HG02759 (cell line): ENCODE data around the gene NT5E.
"Not testable (repeated sequence)": the region's sequence is repeated elsewhere in the genome, so short reads cannot be mapped to it uniquely, and the experiment has no call there.

ENCODE experiments used
- ATAC-seq: cut with Tn5 transposase; IDR thresholded peaks from one replicate; pipeline ENCODE4 v1.9.1; 2021; ENCODE audit warnings: mild to moderate bottlenecking, moderate library complexity; ENCODE audit not compliant: unreplicated experiment

NT5E gene

DNA sequence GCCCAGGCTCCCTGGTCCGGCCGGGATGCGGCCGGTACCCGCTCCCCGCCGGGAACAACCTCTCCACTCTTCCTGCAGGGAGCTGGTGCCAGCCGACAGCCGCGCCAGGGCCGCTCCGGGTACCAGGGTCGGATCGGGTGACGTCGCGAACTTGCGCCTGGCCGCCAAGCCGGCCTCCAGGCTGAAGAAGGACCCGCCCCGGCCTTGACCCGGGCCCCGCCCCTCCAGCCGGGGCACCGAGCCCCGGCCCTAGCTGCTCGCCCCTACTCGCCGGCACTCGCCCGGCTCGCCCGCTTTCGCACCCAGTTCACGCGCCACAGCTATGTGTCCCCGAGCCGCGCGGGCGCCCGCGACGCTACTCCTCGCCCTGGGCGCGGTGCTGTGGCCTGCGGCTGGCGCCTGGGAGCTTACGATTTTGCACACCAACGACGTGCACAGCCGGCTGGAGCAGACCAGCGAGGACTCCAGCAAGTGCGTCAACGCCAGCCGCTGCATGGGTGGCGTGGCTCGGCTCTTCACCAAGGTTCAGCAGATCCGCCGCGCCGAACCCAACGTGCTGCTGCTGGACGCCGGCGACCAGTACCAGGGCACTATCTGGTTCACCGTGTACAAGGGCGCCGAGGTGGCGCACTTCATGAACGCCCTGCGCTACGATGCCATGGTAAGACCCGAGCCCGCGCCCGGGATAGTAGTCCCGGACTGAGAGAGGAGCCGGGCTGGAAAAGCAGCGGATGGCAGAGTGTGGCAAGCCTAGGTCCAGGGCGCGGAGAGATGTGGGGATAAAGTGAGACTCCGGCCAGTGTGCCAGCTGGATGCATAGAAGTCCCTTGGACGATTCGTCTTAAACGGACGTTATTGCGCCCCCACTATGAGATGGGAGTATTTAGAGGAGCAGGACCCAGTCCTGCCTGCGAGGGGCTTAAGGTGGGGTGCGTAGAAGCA, at the start of gene NT5E:
TSS of gene NT5E (plus strand) at position 266 of the 942 bp plus-strand sequence. CDS start at position 323, 57 bp downstream.
- peak; percentile 84 for ATAC-seq

DNA sequence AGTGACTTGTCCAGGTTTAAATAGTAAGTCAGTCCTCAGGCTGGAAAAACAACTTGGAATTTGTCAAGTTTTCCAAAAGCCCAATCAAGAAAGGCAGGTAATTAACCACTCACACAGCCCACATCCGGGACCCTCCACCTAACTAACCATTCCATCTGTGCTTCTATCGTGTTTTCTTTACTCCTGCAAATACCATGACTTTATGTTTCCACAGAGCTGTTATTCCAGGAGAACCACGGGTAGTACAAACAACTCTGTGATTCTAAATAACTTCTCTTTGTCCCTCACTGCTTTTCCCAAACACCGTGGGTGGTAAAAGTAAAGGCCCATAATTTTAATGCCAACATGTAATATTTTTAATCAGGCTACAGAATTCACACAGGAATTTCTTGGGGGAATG, 49.6 kb upstream of the NT5E start:
- no peak for ATAC-seq

DNA sequence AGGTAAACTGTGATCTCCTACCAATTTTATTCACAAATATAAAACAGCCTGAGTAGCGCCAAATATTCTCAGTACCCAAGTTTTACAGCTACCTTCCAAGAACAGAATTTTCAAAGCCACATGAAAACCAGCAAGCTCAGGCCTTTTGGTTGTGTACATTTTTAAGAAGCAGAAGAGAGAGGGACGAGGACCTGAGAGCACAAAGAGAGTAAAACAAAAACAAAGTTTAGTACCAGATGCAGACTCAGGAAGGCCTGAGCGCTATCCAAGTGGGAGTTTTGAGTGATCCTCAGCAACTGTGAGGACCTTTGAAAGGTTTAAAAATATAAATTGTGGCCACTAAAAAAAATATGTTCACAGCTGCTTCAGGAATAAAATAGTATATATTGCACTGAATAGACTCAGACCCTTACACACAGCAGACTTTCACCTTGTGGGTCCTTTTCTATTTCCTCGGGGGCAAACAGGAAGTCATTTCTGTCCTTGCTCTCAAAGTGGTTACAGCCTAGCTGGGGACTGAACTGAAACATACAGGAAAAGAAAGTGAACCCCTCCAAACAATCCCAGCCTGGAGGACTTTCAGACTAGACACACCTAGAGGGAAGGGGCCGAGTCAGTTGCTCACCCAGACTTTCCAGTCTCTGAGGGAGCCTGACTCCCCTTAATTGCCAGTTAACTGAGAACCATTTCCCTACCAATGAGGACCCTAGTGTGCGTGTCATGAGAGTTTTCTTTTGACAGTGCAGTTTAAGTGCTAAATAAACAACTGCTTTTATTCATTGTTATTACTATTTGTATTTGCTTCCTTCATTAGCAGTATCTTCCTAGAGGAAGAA, 48.5 kb upstream of the NT5E start:
- ATAC-seq = no peak

DNA sequence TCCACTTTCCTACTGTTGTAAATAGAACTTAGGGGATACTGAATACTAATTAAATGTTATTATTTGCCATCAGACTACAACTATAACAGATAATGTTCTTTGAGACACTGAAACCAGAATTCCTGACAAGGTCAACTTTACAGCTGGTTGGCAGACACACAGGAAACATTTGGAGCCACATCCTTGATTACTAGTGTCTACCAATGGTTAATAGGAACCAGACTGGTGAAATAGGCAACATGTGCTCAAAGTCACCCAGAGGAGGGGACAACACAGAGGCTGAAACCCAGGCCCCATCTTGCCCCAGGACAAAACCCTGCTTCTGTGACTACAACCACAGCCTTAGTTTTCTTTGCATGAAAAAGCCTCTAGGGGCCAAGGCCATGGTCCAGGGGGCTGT, 47.8 kb upstream of the NT5E start:
- no peak for ATAC-seq

DNA sequence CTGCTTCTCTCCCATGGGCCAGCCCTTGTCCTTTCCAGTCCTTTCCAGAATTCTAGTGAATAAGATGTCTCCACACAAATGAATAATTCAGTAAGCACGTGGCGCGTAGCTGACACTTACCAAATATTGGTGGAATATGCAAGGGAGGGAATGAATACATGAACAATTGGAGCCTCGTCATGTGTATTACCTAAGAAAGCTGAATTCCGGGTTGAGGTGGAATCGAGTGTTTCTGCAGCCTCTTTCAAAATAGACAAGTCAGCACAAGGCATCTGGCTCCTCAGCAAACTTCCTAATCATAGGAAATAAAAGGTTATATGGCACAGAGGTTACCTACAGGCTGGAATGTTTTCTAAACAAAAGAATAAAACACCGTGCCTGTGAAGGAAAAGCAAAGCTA, 47.0 kb upstream of the NT5E start:
- no peak for ATAC-seq

DNA sequence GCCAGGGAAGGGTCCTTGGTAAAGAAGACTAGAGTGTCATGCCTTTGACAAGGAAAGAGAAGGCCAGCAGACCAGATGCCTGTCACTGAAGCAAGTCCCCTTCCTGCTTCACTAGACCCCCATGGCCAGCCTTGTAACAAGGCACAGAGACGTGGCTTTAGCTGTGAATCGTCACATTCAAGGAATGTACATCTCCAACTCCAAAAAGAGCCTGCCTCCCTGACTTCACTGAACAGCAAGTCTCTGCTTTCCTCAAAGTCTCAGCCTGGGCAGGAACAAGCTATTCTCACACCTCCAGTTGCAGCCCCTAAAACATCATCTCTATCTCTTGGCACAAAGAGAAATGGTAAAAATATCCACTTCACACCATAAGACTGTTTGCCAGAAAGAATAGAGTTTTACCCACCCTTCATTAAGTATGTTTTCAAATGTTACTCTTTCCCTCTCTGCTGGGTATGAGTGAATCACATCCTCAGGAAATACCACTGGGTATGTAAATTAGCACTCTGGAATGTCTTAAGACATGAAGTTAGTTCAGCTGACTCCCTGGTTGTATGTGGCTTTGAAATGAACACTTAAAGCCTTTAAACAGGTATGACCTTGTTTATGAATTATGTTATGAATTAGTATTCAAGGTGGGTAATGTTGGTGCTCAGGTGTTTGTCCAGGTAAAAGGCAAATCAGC, 46.4 kb upstream of the NT5E start:
- no peak for ATAC-seq

DNA sequence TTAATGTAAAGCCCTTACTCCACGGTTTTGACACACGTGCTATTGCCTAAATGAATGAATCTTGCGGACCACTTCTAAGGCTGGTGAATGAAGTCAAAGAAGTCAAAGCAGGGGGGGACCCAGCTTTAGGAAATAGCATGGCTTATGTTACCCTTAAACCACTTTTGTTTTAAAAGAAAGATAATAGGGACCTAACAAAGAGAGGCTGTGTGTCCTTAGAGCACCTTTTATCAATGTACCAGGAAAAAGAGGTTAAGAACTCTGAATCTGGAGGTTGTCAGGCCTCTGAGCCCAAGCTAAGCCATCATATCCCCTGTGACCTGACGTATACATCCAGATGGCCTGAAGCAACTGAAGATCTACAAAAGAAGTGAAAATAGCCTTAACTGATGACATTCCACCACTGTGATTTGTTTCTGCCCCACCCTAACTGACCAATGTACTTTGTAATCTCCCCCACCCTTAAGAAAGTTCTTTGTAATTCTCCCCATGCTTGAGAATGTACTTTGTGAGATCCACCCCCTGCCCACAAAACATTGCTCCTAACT, 45.8 kb upstream of the NT5E start:
- not testable (repeated sequence) for ATAC-seq

DNA sequence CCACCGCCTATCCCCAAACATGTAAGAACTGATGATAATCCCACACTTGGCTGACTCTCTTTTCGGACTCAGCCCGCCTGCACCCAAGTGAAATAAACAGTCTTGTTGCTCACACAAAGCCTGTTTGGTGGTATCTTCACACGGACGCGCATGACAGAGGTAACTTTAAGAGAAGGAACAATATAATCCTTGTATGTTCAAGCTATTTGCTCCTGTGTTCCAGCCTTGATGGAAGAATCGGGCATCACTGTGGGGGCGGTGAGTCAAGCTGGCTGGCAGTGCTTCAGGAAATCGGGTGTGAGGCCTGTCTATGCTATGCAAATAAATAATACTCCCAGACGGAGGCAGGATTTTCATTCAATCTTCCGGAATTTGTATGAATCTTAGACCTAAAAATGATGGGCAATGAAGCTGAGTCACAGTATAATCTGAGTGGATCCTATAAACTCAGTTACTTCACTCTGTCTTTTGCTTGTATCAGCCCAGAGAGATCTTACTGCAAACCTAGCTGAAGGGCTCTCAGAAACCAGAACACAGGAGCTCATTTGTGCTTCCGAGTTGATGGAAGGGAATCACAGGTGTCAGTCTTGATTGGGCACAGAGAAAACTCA, 45.2 kb upstream of the NT5E start:
- ATAC-seq = no peak

DNA sequence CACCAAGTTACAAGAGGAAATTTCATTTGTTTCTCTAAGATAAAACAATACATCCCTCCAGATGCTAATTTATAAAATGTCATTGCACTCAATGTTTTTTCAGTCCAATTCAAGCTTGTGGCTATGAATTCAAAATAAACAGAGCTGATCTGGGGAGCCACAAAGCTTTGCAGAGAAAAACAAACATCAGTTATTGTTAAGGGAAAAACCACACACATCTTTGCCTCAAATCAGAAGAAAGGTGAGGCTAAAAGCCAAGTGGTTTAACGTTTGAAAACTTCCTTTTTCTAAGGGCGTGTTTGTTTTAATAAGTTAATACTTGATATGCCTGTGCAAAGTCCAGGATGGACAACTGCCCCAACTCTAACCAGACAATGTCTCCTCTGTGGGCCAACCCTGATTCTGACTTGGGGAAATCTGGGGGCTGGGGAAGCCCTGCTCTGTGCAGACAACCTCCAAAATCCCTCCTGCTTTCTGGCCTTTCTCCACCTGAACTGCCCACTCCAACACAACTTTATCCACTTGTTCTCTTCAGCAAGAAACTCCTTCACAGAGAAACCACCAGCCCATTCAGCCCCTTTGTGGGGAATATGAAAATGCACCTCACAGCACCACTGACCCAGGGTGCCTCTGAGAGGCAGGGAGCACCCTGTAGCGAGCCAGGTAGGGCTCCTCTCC, 44.6 kb upstream of the NT5E start:
- peak; percentile 77 for ATAC-seq

DNA sequence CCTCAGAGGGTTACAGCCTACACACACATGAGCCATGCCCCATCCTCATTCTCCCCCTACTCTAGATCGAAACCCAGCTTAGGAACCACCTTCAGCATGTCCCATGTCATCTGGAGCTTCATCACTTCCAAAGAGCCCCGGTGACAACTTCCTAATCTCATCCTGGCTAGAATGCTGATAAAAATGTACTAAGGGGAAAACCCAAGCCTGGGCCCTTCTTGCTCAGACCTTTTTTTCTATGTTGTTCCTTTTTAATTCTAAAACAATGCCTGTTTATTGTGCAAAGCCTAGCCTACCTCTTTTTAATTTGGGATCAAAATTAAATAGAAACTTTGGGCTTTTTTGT, 44.1 kb upstream of the NT5E start:
- ATAC-seq = peak; percentile 17

DNA sequence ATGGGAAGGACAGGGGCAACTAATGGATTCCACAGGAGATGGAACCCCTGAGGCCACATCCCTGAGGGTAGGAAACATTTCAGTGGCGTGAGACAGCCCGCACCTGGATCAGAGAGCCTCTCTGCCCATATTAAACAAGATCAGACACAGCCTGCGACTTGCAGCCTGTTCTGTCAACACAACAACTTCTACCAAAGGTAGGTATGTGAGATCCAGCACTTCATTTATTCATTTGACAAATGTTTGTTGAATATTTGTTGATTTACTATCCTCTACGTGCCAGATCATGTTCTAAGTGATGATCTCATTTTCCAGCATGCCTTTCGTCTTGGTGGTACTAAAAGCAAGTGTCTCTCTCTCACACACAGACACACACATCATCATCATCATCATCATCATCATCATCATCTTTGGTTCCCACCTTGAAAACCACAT, 43.2 kb upstream of the NT5E start:
- no peak for ATAC-seq

DNA sequence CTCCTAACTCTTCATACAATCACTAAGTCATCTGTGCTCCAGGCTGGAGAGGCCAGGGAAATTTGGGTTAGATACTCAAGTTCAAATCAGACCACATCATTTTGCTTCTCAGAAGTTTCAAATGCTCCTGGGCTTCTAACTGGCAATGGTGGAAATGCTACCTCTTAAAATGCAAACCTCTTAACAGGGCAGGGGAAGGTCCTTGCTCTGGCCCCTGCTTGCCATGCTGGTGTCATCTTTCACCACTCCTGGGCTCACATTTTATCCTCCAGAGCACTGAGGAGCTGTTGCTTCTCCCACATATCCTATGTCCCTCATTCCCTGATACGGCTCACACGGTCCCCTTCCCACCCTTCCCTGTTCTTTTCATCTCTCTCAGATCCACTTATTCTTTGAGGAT, 41.8 kb upstream of the NT5E start:
- no peak for ATAC-seq

DNA sequence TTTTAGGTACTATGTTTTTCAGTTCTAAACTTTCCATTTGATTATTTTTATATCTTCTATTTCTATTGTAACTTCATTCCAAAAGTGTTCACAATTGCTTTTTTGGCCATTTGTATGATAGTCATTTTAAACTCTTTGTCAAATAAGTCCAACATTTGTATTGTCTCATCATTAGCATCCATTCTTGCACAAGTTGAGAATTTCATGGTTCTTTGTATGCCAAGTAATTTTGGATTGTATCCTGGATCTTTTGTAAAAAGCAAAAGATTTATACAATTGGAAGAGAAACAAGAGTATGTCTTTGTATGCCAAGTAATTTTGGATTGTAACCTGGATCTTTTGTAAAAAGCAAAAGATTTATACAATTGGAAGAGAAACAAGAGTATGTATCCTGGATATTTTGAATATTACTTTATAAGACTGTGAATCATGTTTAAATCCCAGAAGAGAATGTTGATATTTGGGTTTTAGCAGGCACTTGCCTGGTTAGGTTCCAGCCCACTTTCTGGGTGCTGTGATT, 36.9 kb upstream of the NT5E start:
- no peak for ATAC-seq

DNA sequence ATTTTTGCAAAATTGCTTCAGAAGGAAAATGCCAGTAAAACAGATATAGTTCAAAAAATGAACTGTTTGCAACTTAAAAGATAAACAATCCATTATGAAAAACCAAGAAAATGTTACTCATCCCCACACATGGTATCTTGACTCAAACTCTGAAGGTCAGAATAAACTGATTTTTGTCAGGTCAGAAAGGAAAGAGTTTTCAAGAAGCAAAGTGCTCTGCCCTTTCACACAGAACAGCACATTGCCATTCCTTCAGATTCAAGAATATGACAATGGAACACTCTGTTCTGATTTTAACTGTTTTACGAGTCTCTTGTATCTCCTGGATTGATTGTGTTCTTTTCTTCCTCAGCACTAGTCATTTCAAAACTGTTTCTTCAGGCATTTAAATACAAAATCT, 33.8 kb upstream of the NT5E start:
- no peak for ATAC-seq

DNA sequence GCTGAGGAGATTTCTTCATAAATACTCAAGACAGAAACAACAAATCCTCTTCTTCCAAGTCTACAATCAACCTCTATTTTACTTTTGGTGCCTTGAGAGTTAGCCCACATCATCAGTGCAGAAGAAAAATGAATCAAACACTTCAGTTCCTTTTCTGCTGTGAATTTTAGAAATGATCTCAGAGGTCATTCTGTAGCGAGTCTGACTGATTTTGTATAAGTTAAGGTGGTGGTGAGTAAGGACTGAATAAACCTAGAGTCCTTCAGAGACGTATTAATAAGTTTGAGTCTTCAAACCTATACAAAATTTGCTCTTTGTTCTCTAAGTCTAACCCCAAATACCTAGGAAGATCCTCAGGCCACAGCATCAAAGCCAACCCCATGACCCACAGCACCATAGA, 33.1 kb upstream of the NT5E start:
- ATAC-seq = no peak

DNA sequence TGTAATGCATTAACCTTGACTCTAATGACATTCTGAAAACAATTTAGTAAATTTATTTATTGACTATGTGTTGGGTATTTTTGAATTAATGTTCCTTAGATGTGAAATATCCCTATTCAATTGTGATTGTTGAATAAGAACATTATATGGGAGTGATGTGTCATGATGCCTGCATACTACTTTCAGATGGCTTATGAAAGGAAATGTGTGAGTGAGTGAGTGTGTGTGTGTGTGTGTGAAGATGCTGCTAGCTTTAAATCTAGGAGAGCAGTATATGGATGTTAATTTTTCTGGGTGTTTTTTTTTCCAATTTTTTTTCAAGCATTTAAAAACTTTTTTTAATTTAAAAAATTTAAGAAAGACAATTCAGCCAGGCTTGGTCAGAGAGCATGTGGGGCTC, 32.5 kb upstream of the NT5E start:
- ATAC-seq = no peak

DNA sequence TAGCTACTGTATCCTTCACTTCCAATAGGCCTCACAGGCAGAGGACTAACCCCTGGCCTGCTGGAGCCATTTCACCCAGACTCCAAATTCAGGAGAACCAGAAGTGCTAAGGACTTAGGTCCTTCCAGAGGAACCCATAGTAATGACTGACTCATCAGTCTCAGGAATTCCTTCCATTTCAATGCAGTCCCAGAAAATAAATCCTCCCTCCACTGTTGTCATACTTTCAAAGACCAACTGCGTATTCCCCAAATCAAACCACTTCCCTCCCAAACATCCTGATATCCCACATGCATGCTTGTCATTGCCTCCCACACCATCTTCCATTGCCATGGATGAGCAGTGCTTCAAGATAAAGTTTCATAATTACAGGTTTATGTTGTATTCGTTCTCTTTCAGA, 31.8 kb upstream of the NT5E start:
- no peak for ATAC-seq

DNA sequence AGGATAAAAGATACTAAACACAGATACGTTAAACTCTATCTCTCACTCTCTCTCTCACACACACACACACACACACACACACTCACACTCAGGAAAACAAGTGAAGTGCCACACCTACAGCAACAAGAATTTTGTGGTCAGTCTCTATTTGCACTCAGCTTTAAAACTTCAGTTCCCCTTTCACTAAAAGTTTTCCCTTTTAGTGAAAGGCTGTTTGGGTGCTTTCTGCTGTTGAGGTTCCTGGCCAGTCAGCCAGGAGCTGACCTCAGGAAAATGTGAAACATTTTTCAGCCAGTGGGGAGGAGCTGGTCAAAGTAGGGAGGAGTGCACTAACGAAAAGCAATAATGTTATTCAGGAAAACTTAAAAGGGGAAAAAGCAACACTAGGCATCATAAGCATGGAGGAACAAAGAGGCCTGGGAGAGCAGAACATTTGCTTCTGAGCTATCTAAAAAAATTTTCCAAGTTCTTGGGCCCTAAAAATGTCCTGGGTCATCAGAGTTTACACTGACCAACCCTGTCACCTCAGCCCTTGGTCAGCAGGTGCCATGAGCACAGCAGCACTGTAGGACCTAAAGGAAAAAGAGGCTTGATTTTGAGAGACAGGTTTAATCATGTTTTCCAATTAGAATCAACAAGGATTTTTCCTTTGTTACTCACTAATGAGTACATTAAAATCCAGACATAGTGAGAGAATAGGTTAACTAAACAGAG, 30.7 kb upstream of the NT5E start:
- ATAC-seq = peak; percentile 73

DNA sequence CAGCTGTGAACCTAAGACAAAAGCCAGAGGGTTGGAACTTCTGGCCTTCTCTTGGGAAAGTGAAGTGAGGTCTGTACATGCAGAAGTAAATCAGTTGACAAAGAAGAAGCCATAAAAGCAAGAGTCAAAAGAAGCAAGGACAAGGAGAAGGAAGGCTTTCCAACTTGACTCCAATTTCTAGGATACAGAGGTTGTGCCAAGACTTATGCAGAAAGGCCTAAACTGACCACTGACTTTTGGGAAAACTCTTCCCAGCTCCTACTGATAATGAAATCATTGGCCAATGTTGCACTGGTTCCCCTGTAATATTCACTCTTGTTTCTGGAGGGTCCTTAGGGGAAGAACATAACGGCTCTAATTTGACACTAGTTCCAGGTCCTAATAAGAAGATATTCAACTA, 29.3 kb upstream of the NT5E start:
- ATAC-seq = no peak
